ENCODE results near the gene CCDC149.

The CCDC149 gene

DNA sequence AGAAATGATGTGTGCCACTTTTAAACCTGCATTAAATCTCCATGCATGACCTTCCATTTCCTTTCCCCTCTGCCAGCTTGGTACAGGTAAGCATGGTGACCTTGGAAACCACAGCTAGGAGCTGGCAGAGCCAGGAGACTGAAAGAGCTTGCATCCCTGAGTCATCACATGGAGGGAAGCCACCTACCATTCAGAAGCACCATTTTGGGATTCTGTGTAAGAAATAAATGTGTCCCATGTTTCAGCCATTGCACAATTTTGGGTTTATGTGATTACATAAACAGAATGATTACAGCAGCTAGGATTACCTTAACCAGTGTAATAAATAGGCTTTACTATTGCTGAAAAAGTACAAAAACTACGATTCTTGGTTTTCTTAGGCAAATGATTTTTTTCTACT, 17.3 kb upstream of the CCDC149 start:
- DNase-seq = no peak
- Histone ChIP-seq H3K36me3 (no peaks in the 10 kb centered on the region), H3K9me3 (no peaks in the 10 kb centered on the region), H3K4me1 (no peaks in the 10 kb centered on the region), H3K27me3 (peaks cover 3% of the 10 kb centered on the region; the same call in 1 of the 2 replicates), H3K4me3 (ENCODE audit: low read depth, low read length) (no peak overlapping the region)
- TF ChIP-seq, protein P1, sequence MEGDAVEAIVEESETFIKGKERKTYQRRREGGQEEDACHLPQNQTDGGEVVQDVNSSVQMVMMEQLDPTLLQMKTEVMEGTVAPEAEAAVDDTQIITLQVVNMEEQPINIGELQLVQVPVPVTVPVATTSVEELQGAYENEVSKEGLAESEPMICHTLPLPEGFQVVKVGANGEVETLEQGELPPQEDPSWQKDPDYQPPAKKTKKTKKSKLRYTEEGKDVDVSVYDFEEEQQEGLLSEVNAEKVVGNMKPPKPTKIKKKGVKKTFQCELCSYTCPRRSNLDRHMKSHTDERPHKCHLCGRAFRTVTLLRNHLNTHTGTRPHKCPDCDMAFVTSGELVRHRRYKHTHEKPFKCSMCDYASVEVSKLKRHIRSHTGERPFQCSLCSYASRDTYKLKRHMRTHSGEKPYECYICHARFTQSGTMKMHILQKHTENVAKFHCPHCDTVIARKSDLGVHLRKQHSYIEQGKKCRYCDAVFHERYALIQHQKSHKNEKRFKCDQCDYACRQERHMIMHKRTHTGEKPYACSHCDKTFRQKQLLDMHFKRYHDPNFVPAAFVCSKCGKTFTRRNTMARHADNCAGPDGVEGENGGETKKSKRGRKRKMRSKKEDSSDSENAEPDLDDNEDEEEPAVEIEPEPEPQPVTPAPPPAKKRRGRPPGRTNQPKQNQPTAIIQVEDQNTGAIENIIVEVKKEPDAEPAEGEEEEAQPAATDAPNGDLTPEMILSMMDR (IDR thresholded peaks at IDR 0.05; ENCODE audit: low read depth, low read length) = no peak

DNA sequence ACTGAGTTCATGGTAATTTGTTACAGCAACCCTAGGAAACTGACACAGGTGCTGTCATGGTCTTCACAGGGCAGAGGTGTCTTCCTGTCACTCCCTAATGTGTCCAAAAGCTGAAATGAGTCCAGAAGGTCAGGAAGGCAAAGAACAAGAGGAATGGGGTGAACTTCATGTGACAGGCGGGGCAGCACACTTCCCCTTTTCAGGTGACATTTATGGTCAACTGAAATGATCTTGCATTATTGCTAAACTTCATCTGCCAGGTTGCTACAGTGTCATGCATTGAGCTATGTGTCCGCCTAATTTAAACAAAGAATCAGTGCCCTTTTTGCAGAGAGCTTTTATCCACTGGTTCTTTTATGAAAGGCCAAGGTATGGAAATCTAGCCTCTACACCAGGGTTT, 15.9 kb upstream of the CCDC149 start:
- no peaks in the 10 kb centered on the region for H3K36me3 ChIP-seq
- no peaks in the 10 kb centered on the region for H3K9me3 ChIP-seq
- H3K4me3 ChIP-seq (ENCODE audit: low read depth, low read length) = no peak overlapping the region
- TF ChIP-seq, protein P1 (IDR thresholded peaks at IDR 0.05; ENCODE audit: low read depth, low read length) = no peak
- no peak for DNase-seq
- H3K27me3 ChIP-seq = peaks cover 3% of the 10 kb centered on the region; the same call in 1 of the 2 replicates
- no peaks in the 10 kb centered on the region for H3K4me1 ChIP-seq

DNA sequence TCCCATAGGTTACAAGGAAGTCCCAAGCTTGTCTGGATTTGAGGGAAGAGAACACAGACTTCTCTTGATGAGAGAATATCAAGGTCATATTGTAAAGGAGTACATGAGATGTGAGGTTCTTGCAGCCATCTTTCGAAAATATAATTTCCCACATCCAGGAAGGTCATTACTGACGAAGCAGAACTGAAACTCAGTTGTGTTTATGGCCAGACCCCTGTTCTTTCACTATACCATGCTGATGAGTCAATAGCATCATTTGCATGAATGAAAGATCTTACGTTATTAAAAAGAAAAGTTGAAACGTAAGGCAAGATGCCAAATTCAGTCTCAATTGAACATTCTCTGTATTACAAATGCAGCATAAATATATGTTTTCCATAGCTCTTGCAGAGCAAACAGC, 14.2 kb upstream of the CCDC149 start:
- no peaks in the 10 kb centered on the region for H3K36me3 ChIP-seq
- peaks cover 3% of the 10 kb centered on the region; the same call in 1 of the 2 replicates for H3K27me3 ChIP-seq
- no peaks in the 10 kb centered on the region for H3K9me3 ChIP-seq
- DNase-seq = no peak
- no peaks in the 10 kb centered on the region for H3K4me1 ChIP-seq
- TF ChIP-seq, protein P1 (IDR thresholded peaks at IDR 0.05; ENCODE audit: low read depth, low read length) = no peak
- no peak overlapping the region for H3K4me3 ChIP-seq (ENCODE audit: low read depth, low read length)

DNA sequence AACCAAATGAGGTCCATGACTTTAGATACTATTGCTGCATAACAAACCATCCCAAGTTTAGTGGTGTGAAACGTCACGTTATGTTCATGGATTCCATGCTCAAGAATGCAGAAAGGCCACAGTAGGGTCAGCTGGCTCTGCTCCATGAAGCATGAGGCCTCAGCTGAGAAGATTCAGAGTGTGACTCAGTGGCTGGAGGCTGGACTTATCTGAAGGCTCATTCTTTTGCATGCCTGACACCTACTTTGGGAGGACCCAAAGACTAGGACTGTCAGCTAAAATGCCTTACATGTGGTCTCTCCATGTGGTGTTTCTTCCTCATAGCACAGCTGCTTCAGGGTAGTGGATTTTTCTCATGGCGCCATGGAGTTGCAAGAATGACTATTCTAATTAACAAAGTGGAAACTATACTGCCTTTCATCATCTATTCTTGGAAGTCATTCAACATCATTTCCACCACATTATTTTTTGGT, 11.5 kb upstream of the CCDC149 start:
- Histone ChIP-seq H3K9me3 (no peaks in the 10 kb centered on the region), H3K27me3 (peaks cover 3% of the 10 kb centered on the region; the same call in 1 of the 2 replicates), H3K4me3 (ENCODE audit: low read depth, low read length) (no peak overlapping the region), H3K4me1 (no peaks in the 10 kb centered on the region), H3K36me3 (no peaks in the 10 kb centered on the region)
- no peak for DNase-seq
- TF ChIP-seq, protein P1 (IDR thresholded peaks at IDR 0.05; ENCODE audit: low read depth, low read length) = no peak

DNA sequence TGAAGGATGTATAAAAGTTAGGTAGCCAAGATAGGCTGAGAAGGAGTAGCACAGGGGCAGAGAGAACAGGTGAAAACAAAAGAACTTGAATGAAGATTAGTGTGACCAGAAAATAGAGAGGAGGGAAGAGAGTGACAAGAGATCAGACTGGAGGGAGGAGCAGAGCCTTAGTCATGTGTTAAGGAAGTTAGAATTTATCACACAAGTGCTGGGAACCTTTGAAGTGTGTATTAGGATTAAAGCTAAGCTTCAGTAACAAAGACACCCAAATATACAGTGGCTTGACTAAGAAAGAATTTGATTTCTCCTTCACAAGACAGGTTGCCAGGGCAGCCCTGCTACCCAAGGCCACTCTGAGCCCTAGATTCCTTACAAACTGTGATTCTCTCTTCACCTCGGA, 10.7 kb upstream of the CCDC149 start:
- TF ChIP-seq, protein P1 (IDR thresholded peaks at IDR 0.05; ENCODE audit: low read depth, low read length) = no peak
- no peaks in the 10 kb centered on the region for H3K9me3 ChIP-seq

DNA sequence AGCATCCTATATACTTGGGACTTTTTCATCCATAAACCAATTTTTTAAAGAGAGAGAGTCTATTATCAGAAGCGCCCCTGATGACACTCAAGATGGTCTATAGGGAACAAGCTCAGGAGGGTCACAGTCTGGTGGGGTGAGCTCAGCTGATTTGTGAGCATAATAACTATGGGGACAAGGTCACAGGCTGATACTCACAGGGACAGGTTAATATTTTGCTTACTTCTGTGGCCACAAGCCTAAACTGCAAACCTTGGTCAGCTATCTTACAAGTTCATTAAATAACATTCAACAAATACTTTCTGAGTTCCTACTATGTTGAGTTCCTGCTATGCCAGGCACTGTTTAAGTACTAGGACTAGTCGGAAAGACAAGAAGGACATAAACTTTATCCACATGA, 10.2 kb upstream of the CCDC149 start:
- H3K27me3 ChIP-seq = peaks cover 3% of the 10 kb centered on the region; the same call in 1 of the 2 replicates
- H3K9me3 ChIP-seq = no peaks in the 10 kb centered on the region
- no peak for DNase-seq
- no peak overlapping the region for H3K4me3 ChIP-seq (ENCODE audit: low read depth, low read length)
- TF ChIP-seq, protein P1 (IDR thresholded peaks at IDR 0.05; ENCODE audit: low read depth, low read length) = no peak
- no peaks in the 10 kb centered on the region for H3K36me3 ChIP-seq
- H3K4me1 ChIP-seq = no peaks in the 10 kb centered on the region

More for the DNA sequence above, 10.7 kb upstream of the CCDC149 start:
- no peak for DNase-seq
- H3K4me3 ChIP-seq (ENCODE audit: low read depth, low read length) = no peak overlapping the region
- H3K27me3 ChIP-seq = peaks cover 3% of the 10 kb centered on the region; the same call in 1 of the 2 replicates
- no peaks in the 10 kb centered on the region for H3K36me3 ChIP-seq
- H3K4me1 ChIP-seq = no peaks in the 10 kb centered on the region
